Measurements from ENCODE around the gene ANKRD23.
"Not testable (repeated sequence)": the region's sequence is repeated elsewhere in the genome, so short reads cannot be mapped to it uniquely, and the experiment has no call there.

Gene ANKRD23

DNA sequence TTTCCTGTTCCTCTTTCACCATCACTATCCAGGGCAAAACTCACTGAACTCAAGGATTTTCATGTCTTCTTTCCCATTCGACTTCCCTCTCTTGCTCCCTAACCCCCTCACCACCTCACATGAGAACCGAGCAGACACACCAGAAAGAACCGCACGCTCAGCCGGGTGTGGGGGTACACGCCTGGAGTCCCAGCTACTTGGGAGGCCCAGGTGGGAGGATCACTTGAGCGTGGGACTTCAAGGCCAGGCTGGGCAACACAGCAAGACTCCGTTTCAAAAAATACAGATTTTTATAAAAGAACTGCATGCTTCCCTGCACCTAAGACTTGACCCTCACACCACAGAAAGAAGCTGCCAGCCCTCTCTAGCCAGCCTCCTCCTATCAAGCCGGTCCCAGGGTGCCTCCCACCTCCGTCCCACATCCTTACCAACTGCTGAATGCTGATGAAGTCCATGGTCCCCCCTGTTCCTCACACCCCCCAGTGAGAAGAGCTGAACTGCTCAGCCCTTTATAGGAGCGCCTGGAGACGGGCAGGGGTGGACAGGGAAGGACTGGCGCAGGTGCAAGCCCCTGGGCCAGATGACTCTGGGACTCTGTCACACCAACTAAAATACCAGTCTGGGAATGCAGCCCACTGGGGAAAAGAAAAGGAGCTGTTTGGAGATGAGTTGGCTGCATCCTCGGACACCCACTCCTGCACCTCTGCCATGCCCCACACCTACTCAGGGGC lies at the start of gene ANKRD23:
Gene ANKRD23 (minus strand): TSS at position 484 of the 731 bp plus-strand sequence. CDS start 29 bp downstream, at position 455.
- no peak for DNase-seq

GRCh38 chr2:96891591-96892333 lies 47.9 kb upstream of the ANKRD23 start:
- no peak for DNase-seq

DNA sequence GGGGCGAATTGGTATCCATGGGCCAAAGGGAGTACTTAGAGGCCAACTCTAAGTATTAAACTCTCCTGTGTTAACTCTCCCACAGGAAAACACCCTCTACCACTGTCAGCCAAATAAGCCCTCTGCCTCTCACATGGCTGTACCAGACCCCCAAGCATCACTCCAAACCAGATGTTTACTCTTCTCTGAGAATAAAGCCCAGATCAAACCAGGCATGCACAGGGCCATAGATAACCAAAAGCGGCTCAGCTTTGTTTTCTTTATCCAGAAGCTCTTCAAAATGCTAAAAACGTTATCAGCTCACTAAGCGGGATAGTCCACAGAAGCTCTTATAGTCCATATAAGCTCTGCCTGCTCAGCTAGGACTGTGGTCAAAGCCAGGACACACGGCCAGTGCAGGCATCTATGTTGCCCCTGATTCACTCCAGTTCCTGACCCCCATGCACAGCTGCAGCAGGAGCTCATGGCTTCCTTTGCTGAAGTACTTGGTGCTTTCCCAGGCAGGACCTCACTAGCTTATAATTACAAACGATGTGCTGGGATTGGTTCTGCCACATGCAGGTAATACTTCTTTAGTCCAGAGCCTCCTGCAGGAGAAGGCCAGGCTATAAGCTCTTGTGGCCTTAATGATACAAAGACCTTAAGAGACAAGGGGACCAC lies 47.0 kb upstream of the ANKRD23 start:
- DNase-seq = no peak

DNA sequence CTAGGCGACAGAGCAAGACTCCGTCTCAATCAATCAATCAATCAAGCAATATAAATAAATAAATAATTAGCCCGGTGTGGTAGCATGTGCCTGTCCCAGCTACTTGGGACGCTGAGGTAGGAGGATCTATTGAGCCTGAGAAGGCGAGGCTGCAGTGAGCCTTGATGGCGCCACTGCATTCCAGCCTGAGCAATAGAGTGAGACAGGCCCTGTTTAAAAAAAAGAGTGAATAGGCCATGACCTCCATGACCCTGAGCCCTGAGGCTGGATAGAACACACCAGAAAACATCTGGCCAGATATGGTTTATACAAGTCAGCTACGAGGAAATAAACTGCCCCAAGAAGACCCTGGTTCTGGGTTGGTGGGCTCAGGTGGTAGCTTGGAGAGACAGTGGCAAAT lies 46.4 kb upstream of the ANKRD23 start:
- no peak for DNase-seq

DNA sequence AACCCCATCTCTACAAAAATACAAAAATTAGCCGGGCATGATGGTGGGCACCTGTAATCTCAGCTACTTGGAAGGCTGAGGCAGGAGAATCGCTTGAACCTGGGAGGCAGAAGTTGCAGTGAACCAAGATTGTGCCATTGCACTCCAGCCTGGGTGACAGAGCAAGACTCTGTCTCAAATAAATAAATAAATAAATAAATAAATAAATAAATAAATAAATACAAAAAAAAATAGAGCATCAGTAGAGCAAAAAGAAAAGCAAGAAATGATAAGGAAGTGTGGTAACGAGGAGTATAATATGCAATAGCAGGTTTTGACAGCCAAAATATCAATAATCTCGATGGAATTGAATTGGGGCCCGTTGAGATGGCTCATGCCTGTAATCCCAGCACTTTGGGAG lies 45.7 kb upstream of the ANKRD23 start:
- DNase-seq = not testable (repeated sequence)

GRCh38 chr2:96888072-96889011 lies 44.5 kb upstream of the ANKRD23 start:
- DNase-seq = no peak

DNA sequence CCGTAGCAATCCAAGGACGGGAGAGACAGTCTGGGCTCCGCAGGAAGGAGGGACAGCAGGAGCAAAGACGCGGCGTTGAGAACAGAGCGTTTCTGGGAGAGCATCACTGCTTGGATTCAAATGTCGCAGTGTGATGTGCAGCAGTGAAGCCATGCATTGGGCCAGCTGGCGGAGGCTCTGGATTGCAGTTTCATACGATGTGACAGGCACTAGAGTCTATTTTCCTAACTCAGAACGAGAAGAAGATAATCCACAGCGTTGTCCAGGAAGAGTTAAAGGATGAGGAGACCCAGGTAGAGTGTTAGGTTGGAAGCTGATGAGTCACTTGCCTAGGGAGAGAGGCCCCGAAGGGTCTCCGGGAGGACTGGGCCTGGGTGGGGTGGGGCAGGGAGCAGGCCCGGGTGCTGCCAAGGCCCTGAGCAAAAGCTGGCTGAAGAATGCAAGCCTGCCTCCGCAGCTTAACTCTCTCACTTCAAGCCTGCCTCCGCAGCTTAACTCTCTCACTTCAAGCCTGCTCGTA lies 43.7 kb upstream of the ANKRD23 start:
- DNase-seq = no peak

GRCh38 chr2:96885432-96886347 lies 41.9 kb upstream of the ANKRD23 start:
- no peak for DNase-seq

GRCh38 chr2:96884299-96885094 lies 40.7 kb upstream of the ANKRD23 start:
- DNase-seq = no peak

DNA sequence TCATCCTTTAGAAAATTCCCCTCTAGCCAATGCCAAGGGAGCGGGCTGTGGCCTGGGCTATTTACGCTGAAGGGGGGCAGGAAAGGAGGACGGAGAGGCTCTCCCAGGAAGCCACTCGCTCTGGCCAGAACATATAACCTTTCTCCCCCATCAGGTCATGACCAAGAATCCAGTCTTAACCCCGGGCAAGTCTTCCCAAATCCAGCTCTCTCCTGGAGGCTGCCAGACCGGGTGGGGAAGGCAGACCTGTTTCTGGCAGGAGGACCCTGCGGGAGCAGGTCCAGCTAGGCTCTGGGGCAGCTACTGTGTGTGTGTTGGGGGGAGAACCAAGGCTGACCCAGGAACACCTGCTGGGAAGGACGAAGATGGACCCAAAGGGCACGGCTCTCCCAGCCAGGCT lies 39.5 kb upstream of the ANKRD23 start:
- DNase-seq = no peak

- no peak for DNase-seq
Measured at GRCh38 chr2:96882906-96883305, 39.1 kb upstream of the ANKRD23 start.

DNA sequence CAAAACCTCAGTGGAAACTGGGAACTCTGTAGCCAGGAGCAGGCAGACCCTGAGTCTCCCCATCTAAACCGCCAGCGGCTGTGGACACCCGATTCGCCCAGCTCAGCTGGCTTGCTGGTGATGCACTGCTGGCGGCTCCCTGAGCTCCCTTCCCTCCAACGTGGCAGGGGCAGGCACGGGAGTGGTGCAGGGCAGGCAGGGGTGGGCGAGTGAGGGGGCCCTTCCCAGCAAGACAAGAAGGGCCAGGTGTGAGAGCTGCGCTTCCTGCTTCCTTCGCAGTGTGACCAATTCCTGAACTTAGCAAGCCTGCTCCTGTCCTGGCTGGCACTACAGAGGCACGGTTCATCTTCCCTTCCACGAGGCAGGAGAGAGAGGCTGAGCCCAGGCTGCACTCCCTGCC lies 38.4 kb upstream of the ANKRD23 start:
- no peak for DNase-seq

DNA sequence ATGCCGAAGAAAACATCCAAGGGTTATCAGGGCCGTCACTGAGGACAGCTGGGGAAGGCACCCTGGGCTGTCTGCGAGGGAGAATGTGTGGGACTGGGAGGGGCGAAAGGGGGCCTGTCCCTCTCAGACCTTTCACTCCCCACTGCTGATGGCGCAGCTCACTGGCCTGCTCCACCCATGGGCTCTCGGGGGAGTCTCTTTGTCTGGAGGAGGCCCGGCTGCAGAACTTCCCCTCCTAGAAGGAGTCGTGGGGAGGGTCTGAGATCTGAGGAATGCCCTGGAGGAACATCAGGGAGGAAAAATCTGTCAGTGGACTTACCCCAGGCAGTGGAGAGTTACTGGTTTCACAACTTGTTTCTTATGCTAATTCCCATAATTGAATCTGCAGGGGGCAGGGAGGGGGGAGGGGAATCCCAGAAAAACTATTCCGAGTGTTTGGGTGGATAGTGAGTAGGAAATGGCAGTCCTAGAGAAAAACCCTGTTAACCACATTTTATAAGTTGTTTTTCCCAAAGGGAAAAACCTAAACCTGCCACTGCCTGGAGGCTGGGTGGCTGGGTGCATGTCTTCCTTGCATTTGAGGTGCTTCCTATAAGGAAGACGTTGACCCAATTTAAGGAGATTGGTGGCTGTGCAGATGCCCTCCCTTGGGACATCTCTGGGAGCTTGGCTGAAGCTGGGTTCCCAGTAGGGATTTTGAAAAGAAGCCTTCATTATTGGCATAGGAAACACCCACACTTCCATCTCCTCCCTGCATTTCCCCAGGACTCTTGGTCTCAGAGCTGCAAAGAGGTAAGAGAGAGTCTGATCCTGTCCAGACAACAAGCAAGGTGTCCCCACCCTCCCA lies 37.8 kb upstream of the ANKRD23 start:
- DNase-seq = no peak

DNA sequence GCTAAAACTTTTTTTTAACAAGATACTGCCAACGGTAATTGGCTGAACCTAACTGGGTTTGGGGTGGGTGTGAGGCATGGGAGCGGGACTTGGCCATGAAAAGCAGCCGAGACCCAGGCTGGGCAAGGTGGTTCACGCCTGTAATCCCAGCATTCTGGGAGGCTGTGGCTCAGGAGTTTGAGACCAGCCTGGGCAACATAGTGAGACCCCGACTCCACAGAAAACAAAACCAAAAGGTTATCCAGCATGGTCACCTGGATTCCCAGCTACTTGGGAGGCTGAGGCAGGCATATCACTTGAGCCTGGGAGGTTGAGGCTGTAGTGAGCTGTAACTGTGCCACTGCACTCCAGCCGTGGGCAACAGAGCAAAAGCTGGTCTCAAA lies 37.1 kb upstream of the ANKRD23 start:
- no peak for DNase-seq

GRCh38 chr2:96879545-96880040 lies 35.8 kb upstream of the ANKRD23 start:
- DNase-seq = no peak

DNA sequence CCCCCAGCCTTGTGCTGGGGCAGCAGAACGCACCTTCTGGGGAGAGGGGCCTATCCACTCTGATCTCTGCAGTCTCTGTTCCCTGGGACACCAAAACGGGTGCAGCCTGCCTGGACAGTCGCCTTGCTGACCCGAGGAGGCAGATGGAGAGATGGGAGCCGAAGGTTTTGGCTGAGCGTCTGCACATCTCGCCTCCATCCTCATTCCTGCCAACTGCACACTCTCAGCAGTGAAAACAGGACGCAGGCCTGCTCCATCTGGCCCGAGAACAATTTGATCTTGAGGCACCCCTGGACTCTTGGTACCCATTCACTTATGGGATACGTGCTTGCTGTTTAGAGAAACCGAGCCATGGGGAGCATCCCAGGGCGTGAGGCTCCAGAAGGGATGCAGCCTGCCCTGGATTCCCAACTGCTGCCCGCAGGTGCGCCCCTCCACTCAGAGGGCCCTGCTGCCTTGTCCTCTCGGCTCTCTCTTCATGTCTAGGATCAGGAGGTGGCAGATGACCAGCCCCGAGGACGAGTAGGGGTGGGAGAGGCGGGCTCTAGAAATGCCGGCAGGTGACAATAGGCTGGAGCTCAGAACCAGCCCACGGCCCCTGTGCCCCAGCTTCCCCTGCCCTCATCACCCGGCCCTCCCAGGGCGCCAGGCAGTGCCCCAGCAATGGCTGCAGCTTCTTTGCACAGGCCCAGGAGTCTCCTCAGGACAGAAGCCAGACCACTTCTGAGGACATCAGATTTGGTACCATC lies 35.1 kb upstream of the ANKRD23 start:
- no peak for DNase-seq

- DNase-seq = no peak
Measured at GRCh38 chr2:96878171-96878570, 34.4 kb upstream of the ANKRD23 start.

- no peak for DNase-seq
Measured at GRCh38 chr2:96877631-96878092, 33.8 kb upstream of the ANKRD23 start.
